ENCODE measurements around the gene AGPAT3. TPM values are rescaled to one million over a fixed set of nuclear protein-coding genes. Genes with fewer than 3 reads are reported as not detected.
A peak's percentile ranks its signal among the peaks of the same experiment; 100 is the strongest.

Gene AGPAT3
- polyA plus RNA-seq, 2 donors: 15.3 to 18.6 TPM

DNA sequence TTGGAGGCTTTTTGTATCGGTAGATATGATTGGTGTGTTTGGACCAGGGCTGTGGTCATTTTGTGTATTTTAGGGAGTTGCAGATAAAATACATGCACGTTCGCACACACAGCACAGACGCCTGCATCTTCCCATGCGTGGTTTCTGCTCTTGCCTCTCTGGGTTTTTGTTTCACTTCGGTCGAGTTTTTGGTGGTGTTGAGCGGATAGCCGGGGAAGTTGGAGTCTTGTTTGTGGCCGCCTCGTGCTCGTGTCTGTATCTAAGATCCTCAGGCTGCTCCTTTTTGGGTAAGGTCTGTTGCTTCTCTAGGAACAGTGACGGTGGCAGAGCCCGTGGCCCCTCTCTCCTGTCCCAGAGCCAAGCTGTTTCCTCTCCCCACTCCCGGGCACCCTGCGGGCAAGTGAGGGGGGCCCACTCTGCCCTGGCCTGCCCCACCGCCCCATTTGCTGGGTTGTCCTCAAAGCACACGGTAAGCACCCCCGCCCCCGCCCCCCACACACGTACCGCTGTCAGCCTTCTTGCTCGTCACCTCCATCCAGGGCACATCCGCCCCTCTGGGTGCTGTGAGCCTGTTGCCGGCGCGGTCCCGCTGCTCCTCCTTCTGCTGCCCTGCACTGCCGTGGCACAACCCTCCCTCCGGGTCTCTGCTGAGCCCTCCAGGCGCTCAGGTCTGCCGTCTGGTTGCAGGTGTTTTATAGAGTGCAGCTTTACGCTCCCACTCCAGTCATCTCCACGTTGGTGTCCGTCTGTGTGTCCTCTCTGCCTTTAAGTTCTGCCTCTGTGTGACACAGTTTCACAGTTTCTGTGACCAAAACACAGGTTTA, 51.9 kb downstream of the AGPAT3 start:
- peak overlapping the region; percentile 28 to 31 for H3K4me3 ChIP-seq (ENCODE audit: low read depth in 1 of 2, low read length in 2 of 2)
- 58% methylated on average over 35 of the region's 35 CpGs for WGBS, 2 donors
- H3K27ac ChIP-seq (ENCODE audit: low read depth in 2 of 2, low read length in 1 of 2): peak overlapping the region in 1 of 2 donors; percentile 33

DNA sequence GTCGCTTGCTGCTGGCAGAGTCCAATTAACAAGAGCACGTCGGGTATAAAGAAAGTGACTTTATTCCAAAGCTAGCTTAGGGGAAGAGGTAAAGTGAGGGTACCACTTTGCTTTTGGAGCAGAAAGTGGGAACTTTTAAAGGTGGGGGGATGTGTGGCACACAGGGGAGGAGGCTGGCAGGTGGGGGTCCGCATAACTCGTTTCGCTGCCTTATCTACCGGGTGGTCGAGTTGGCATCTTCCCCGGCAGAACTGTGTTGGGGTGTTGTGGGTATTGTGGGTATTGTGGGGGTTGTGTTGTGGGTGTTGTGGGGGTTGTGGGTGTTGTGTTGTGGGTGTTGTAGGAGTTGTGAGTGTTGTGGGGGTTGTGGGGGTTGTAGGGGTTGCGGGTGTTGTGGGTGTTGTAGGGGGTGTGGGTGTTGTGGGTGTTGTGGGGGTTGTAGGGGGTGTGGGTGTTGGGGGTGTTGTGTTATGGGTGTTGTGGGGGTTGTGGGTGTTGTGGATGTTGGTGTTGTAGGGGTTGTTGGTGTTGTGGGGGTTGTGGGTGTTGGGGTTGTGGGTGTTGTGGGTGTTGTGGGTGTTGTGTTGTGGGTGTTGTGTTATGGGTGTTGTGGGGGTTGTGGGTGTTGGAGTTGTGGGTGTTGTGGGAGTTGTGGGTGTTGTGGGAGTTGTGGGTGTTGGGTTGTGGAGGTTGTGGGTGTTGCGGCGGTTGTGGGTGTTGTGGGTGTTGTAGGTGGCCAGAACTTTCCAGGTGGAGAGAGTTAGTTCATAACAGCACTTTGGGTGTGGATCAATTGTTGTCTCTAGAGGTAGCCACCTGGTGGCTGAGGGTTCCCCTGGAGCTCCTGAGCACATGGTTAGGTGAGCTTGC, 52.7 kb downstream of the AGPAT3 start:
- Histone ChIP-seq H3K27ac (ENCODE audit: low read depth in 2 of 2, low read length in 1 of 2) (no peak overlapping the region), H3K27me3 (ENCODE audit: control insufficient read depth in 1 of 2, insufficient read depth in 2 of 2, low read length in 2 of 2) (no peaks in the 10 kb centered on the region), H3K4me3 (ENCODE audit: low read depth in 1 of 2, low read length in 2 of 2) (no peak overlapping the region), H3K4me1 (ENCODE audit: control insufficient read depth in 2 of 2, insufficient read depth in 2 of 2, low read length in 1 of 2) (peaks cover 3 to 15% of the 10 kb centered on the region in 2 donors), H3K9me3 (ENCODE audit: control insufficient read depth in 2 of 2, insufficient read depth in 1 of 2, low read depth in 1 of 2, low read length in 1 of 2) (peaks cover 0 to under 1% of the 10 kb centered on the region in 2 donors), H3K36me3 (ENCODE audit: control insufficient read depth in 2 of 2, insufficient read depth in 2 of 2, low read length in 1 of 2) (peaks cover 0 to 2% of the 10 kb centered on the region in 2 donors)
- WGBS, 2 donors: 72 to 76% methylated on average over 12 of the region's 12 CpGs

More for the DNA sequence above, 51.9 kb downstream of the AGPAT3 start:
- peaks cover 0 to 2% of the 10 kb centered on the region in 2 donors for H3K9me3 ChIP-seq (ENCODE audit: control insufficient read depth in 2 of 2, insufficient read depth in 1 of 2, low read depth in 1 of 2, low read length in 1 of 2)
- H3K27me3 ChIP-seq (ENCODE audit: control insufficient read depth in 1 of 2, insufficient read depth in 2 of 2, low read length in 2 of 2): no peaks in the 10 kb centered on the region
- peaks cover 0 to 2% of the 10 kb centered on the region in 2 donors for H3K36me3 ChIP-seq (ENCODE audit: control insufficient read depth in 2 of 2, insufficient read depth in 2 of 2, low read length in 1 of 2)
- H3K4me1 ChIP-seq (ENCODE audit: control insufficient read depth in 2 of 2, insufficient read depth in 2 of 2, low read length in 1 of 2): peaks cover 0 to 10% of the 10 kb centered on the region in 2 donors

DNA sequence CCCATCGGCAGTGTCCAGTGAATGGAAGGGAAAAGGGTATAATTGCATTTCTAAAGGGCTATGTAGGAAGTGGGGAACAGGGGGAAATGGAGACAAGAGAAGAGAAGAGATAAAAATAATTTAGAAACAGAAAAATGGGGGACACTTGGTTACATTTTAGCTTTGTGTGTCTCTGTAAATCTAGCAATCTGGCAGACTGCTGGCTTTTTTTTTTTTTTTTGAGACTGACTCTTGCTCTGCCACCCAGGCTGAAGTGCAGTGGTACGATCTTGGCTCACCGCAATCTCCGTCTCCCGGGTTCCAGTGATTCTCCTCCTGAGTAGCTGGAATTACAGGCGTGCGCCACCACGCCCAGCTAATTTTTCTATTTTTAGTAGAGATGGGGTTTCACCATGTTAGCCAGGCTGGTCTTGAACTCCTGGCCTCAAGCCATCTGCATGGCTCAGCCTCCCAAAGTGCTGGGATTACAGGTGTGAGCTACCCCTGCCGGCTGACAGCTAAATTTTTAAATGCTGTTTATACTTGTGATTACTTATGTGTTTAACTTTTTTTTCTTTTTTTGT, 53.4 kb downstream of the AGPAT3 start:
- H3K27ac ChIP-seq (ENCODE audit: low read depth in 2 of 2, low read length in 1 of 2): no peak overlapping the region
- WGBS, 2 donors: 70 to 75% methylated on average over 9 of the region's 9 CpGs
- no peak overlapping the region for H3K4me3 ChIP-seq (ENCODE audit: low read depth in 1 of 2, low read length in 2 of 2)
- no peaks in the 10 kb centered on the region for H3K9me3 ChIP-seq (ENCODE audit: control insufficient read depth in 2 of 2, insufficient read depth in 1 of 2, low read depth in 1 of 2, low read length in 1 of 2)
- H3K27me3 ChIP-seq (ENCODE audit: control insufficient read depth in 1 of 2, insufficient read depth in 2 of 2, low read length in 2 of 2): no peaks in the 10 kb centered on the region
- H3K36me3 ChIP-seq (ENCODE audit: control insufficient read depth in 2 of 2, insufficient read depth in 2 of 2, low read length in 1 of 2): peaks cover 0 to 2% of the 10 kb centered on the region in 2 donors
- peaks cover 5 to 21% of the 10 kb centered on the region in 2 donors for H3K4me1 ChIP-seq (ENCODE audit: control insufficient read depth in 2 of 2, insufficient read depth in 2 of 2, low read length in 1 of 2)

DNA sequence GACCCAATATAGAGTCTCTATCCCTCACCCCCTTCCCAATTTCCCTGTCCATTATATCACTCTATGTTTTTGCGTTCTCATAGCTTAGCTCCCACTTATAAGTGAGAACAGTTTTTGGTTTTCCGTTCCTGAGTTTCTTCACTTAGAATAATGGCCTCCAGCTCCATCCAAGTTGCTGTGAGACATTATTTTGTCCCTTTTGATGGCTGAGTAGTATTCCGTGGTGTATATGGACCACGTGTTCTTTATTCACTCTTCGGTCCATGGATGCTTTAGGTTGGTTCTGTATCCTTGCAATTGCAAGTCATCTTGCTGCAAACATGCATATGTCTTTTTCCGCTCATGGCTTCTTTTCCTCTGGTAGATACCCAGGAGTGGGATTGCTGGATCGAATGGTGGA, 54.3 kb downstream of the AGPAT3 start:
- H3K4me3 ChIP-seq (ENCODE audit: low read depth in 1 of 2, low read length in 2 of 2): no peak overlapping the region
- no peaks in the 10 kb centered on the region for H3K27me3 ChIP-seq (ENCODE audit: control insufficient read depth in 1 of 2, insufficient read depth in 2 of 2, low read length in 2 of 2)
- peaks cover 0 to 3% of the 10 kb centered on the region in 2 donors for H3K36me3 ChIP-seq (ENCODE audit: control insufficient read depth in 2 of 2, insufficient read depth in 2 of 2, low read length in 1 of 2)
- H3K9me3 ChIP-seq (ENCODE audit: control insufficient read depth in 2 of 2, insufficient read depth in 1 of 2, low read depth in 1 of 2, low read length in 1 of 2): no peaks in the 10 kb centered on the region
- 97 to 98% methylated on average over 7 of the region's 7 CpGs for WGBS, 2 donors
- H3K27ac ChIP-seq (ENCODE audit: low read depth in 2 of 2, low read length in 1 of 2): no peak overlapping the region
- H3K4me1 ChIP-seq (ENCODE audit: control insufficient read depth in 2 of 2, insufficient read depth in 2 of 2, low read length in 1 of 2): peaks cover 5 to 24% of the 10 kb centered on the region in 2 donors

DNA sequence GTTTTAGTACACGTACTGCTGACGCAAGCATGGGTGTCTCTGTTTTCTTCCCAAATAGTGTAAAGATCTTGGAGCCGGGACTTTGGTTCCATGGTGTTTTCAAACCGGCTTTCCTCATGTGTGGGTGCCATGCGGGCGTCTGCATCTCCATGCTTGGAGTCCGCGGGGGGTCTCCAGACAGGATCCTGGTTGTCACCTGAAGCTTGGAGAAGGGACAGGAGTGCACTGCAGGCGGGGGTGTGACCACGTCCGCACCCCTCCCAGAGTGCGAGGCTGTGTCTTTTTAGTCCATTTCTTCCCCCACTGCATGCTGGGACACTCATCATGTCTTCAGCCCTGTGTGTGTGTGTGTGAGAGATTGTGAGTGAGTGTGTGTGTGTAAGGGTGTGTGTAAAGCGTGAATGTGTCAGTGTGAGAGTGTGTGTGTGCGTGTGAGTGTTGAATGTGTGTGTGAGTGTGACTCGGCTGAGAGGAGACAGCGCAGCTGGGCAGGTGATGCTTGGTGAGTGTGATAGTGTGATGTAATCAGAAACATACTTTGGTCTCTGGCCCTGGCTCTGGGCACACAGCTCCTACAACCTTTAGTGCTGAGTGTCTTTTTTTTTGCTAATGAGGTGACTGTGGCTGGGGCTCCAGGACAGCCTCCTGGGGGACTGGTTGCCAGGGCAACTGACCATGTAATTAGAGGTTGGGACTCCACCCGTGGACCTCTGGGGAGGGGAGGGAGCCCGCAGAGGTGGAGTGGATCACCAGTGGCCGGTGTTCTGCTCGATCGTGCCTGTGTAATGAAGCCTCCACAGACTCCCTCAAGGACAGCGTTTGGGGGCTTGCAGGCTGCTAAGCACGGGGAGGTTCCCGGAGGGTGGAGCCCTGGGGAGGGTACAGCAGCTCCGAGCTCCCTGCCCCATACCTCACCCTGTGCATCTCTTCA, 55.1 kb downstream of the AGPAT3 start:
- Histone ChIP-seq H3K27me3 (ENCODE audit: control insufficient read depth in 1 of 2, insufficient read depth in 2 of 2, low read length in 2 of 2) (no peaks in the 10 kb centered on the region), H3K4me1 (ENCODE audit: control insufficient read depth in 2 of 2, insufficient read depth in 2 of 2, low read length in 1 of 2) (peaks cover 8 to 33% of the 10 kb centered on the region in 2 donors)
- 81 to 89% methylated on average over 25 of the region's 25 CpGs for WGBS, 2 donors

DNA sequence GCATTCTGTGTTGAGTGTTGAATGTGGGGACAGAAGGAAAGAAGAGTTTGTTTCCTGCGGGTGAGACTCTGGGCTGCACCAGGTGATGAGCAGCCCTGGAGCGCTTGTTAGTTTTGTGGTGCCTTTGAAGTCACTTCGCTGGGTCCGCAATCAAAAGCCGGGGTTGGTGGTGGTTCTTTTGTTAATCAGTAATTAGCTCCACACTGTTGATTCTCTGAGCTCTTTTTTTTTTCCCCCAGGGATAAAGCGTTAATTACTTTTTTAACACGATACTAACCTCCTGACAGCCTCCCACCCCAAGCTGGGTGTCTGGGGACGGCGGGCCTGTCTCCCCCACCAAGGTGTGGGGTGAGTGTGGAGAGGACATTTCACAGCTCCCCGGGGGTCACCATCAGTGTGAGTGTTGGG, 56.6 kb downstream of the AGPAT3 start:
- no peak overlapping the region for H3K4me3 ChIP-seq (ENCODE audit: low read depth in 1 of 2, low read length in 2 of 2)
- no peaks in the 10 kb centered on the region for H3K9me3 ChIP-seq (ENCODE audit: control insufficient read depth in 2 of 2, insufficient read depth in 1 of 2, low read depth in 1 of 2, low read length in 1 of 2)
- H3K27me3 ChIP-seq (ENCODE audit: control insufficient read depth in 1 of 2, insufficient read depth in 2 of 2, low read length in 2 of 2): no peaks in the 10 kb centered on the region
- H3K27ac ChIP-seq (ENCODE audit: low read depth in 2 of 2, low read length in 1 of 2): no peak overlapping the region
- H3K4me1 ChIP-seq (ENCODE audit: control insufficient read depth in 2 of 2, insufficient read depth in 2 of 2, low read length in 1 of 2): peaks cover 8 to 39% of the 10 kb centered on the region in 2 donors
- WGBS, 2 donors: 64 to 73% methylated on average over 10 of the region's 10 CpGs
- H3K36me3 ChIP-seq (ENCODE audit: control insufficient read depth in 2 of 2, insufficient read depth in 2 of 2, low read length in 1 of 2): peaks cover 0 to 7% of the 10 kb centered on the region in 2 donors

More for the DNA sequence above, 55.1 kb downstream of the AGPAT3 start:
- no peaks in the 10 kb centered on the region for H3K9me3 ChIP-seq (ENCODE audit: control insufficient read depth in 2 of 2, insufficient read depth in 1 of 2, low read depth in 1 of 2, low read length in 1 of 2)
- no peak overlapping the region for H3K4me3 ChIP-seq (ENCODE audit: low read depth in 1 of 2, low read length in 2 of 2)
- no peak overlapping the region for H3K27ac ChIP-seq (ENCODE audit: low read depth in 2 of 2, low read length in 1 of 2)
- peaks cover 0 to 3% of the 10 kb centered on the region in 2 donors for H3K36me3 ChIP-seq (ENCODE audit: control insufficient read depth in 2 of 2, insufficient read depth in 2 of 2, low read length in 1 of 2)

DNA sequence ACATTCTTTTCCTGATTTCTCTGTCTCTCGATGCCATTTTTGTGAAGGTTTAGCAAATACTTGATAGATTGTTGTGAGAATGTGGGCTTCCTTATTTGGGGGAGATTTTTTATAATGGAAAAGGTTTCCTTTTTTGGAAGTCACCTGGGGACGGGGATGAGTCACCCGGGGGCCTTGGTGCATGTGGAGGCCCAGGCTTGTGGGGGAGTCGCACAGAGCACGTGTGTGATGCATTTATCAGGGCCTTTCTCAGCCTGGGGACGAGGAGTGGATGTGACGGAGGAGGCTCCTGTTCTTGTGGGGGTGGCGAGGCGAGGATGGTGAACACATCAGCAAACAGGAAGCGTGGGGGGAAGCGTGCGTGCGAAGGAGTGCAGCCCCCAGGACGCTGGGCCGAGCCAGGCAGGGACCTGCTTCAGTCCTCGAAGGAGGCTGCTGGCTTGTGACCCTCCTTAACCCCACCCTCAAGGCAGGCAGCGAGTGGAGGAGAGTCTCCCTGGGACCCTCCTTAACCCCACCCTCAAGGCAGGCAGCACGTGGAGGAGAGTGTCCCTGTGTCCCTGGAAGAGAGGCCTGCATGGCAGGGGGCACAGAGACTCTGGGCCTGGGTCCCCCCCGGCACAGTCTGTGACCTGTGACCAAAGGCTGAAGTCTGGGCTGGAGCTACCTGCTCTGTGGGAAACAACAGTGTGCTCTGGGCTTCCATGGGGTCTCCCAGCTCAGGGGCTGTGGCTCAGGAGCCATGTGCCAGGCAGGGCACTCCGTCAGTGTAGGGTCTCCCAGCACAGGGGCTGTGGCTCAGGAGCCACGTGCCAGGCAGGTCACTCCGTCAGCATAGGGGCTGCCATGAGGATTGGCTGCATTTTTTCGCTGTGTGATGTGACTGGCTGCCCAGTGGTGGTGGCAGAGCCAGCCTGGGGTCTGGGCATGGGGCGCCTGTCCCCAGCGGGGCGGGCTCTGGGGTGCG, 57.2 kb downstream of the AGPAT3 start:
- Histone ChIP-seq H3K4me3 (ENCODE audit: low read depth in 1 of 2, low read length in 2 of 2) (no peak overlapping the region), H3K9me3 (ENCODE audit: control insufficient read depth in 2 of 2, insufficient read depth in 1 of 2, low read depth in 1 of 2, low read length in 1 of 2) (no peaks in the 10 kb centered on the region), H3K4me1 (ENCODE audit: control insufficient read depth in 2 of 2, insufficient read depth in 2 of 2, low read length in 1 of 2) (peaks cover 8 to 39% of the 10 kb centered on the region in 2 donors), H3K27me3 (ENCODE audit: control insufficient read depth in 1 of 2, insufficient read depth in 2 of 2, low read length in 2 of 2) (no peaks in the 10 kb centered on the region), H3K27ac (ENCODE audit: low read depth in 2 of 2, low read length in 1 of 2) (no peak overlapping the region), H3K36me3 (ENCODE audit: control insufficient read depth in 2 of 2, insufficient read depth in 2 of 2, low read length in 1 of 2) (peaks cover 0 to 7% of the 10 kb centered on the region in 2 donors)
- WGBS, 2 donors: 63% methylated on average over 27 of the region's 27 CpGs

DNA sequence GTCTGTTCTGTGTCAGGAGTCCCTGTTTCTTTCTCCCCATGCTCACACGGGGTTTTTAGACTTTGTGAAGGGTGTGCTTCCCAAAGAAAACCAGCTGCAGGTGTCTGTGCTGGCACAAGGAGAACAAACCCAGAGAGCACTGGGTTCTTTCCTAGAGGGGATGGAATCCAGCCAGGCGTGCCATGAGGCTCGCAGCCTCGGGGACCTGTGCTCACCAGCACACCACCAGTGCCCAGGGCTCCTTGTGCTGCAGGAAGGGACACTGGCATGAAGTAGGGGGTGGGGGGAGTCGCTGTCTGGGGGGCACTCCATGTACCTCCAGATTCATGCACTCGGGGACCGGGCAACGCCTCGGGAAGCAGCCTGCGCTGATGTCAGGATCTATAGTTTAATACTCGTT, 57.9 kb downstream of the AGPAT3 start:
- H3K4me1 ChIP-seq (ENCODE audit: control insufficient read depth in 2 of 2, insufficient read depth in 2 of 2, low read length in 1 of 2): peaks cover 8 to 46% of the 10 kb centered on the region in 2 donors
- H3K27ac ChIP-seq (ENCODE audit: low read depth in 2 of 2, low read length in 1 of 2): no peak overlapping the region
- H3K4me3 ChIP-seq (ENCODE audit: low read depth in 1 of 2, low read length in 2 of 2): no peak overlapping the region
- WGBS, 2 donors: 44 to 65% methylated on average over 11 of the region's 11 CpGs
- peaks cover 0 to 7% of the 10 kb centered on the region in 2 donors for H3K36me3 ChIP-seq (ENCODE audit: control insufficient read depth in 2 of 2, insufficient read depth in 2 of 2, low read length in 1 of 2)
- H3K9me3 ChIP-seq (ENCODE audit: control insufficient read depth in 2 of 2, insufficient read depth in 1 of 2, low read depth in 1 of 2, low read length in 1 of 2): no peaks in the 10 kb centered on the region
- no peaks in the 10 kb centered on the region for H3K27me3 ChIP-seq (ENCODE audit: control insufficient read depth in 1 of 2, insufficient read depth in 2 of 2, low read length in 2 of 2)

Data from esophagus (tissue), 2 donors.